ENCODE data around the gene SCT.
A peak's percentile ranks its signal among the peaks of the same experiment; 100 is the strongest.

Gene SCT

GRCh38 chr11:621838-622237 is 5.1 kb downstream of the SCT start:
- DNase-seq, result no peak

GRCh38 chr11:620935-621814 is 5.8 kb downstream of the SCT start:
- DNase-seq, result no peak

- DNase-seq, result no peak
These were observed 6.8 kb downstream of the SCT start for GRCh38 chr11:620201-620600.

- no peak for DNase-seq
These were observed 7.3 kb downstream of the SCT start for GRCh38 chr11:619628-620050.

GRCh38 chr11:618856-619627 is 7.9 kb downstream of the SCT start:
- no peak for DNase-seq

- no peak for DNase-seq
These were observed 8.9 kb downstream of the SCT start for GRCh38 chr11:617912-618682.

- no peak for DNase-seq
These were observed 9.6 kb downstream of the SCT start for GRCh38 chr11:617199-617911.

- DNase-seq, result no peak
These were observed 10.4 kb downstream of the SCT start for GRCh38 chr11:616320-617198.

GRCh38 chr11:615504-616319 is 11.3 kb downstream of the SCT start, which contains the start of gene IRF7:
IRF7 (minus strand) TSS chr11:615950; CDS start chr11:615364, 586 bp downstream.
- DNase-seq, result peak; percentile 83

- DNase-seq, result no peak
These were observed 12.1 kb downstream of the SCT start for GRCh38 chr11:614623-615503.

- no peak for DNase-seq
These were observed 12.9 kb downstream of the SCT start for GRCh38 chr11:614021-614622.

GRCh38 chr11:613369-613968 is 13.5 kb downstream of the SCT start:
- peak; percentile 47 for DNase-seq

- no peak for DNase-seq
These were observed 14.1 kb downstream of the SCT start for GRCh38 chr11:612961-613300.

- peak; percentile 46 for DNase-seq
These were observed 14.6 kb downstream of the SCT start for GRCh38 chr11:612201-612960.

- DNase-seq, result no peak
These were observed 15.7 kb downstream of the SCT start for GRCh38 chr11:611001-611996.

- no peak for DNase-seq
These were observed 16.7 kb downstream of the SCT start for GRCh38 chr11:610146-610801.

Measured in NCI-H510A (cell line).